HepG2 (cell line): ENCODE measurements around the gene TEF. TPM values are rescaled to one million over a fixed set of nuclear protein-coding genes. Genes with fewer than 3 reads are reported as not detected.

Source experiments
- ATAC-seq: fragments of 200-7000 bp; cut with Tn5 transposase; 3 replicates; pipeline ENCODE4 v1.9.1; 2020; ENCODE audit warnings: mild to moderate bottlenecking, moderate library complexity
- BruUV-seq: library from RNA; stranded (reverse); fragments of 400-500 nt; replicated peaks from 2 replicates; lab custom pipeline; 2021; lab: Mats Ljungman, UMichigan
- CTCF ChIA-PET: fragments of 300-600 bp; formaldehyde crosslinking; extraction: SDS; loops from one replicate; lab custom pipeline; 2021; ENCODE audit warnings: low total read pairs, inconsistent platforms, low intra/inter-chr PET ratio; lab: Yijun Ruan, JAX
- POLR2A ChIA-PET: fragments of 350-600 bp; sonication (Branson Sonifier 250); formaldehyde crosslinking; loops from one replicate; lab custom pipeline; 2020; ENCODE audit warnings: antibody characterized with exemption, inconsistent platforms; lab: Yijun Ruan, JAX
- DNase-seq: peaks from one replicate; pipeline ENCODE4 v3.0.0-alpha.2; 2015; ENCODE audit warnings: low spot score
- FAIRE-seq: peaks from 3 replicates; lab custom pipeline; 2011; peaks lifted over from hg19 to GRCh38; lab: Jason Lieb, UNC
- H2AFZ ChIP-seq: one replicate; pipeline ENCODE4 v1.6.1; 2011; ENCODE audit warnings: low read length, inconsistent platforms
- H3K27ac ChIP-seq: fragments of 300-600 bp; 3 replicates; pipeline ENCODE4 v1.8.0; 2011; ENCODE audit warnings: mixed run types, mild to moderate bottlenecking, mixed read lengths, low read length, inconsistent platforms; ENCODE audit not compliant: insufficient read depth; ENCODE audit errors: extremely low read length
- H3K27me3 ChIP-seq, 2 experiments: fragments of 200-600 bp in 1 of 2; 2 replicates in 1 of 2; 3 replicates in 1 of 2; pipeline versions ENCODE4 v1.6.0 to v1.8.0; 2011; ENCODE audit warnings: low read length in 2 of 2, mild to moderate bottlenecking in 2 of 2, moderate library complexity in 2 of 2, inconsistent platforms in 1 of 2; ENCODE audit not compliant: insufficient read depth in 2 of 2, control insufficient read depth in 1 of 2
- H3K36me3 ChIP-seq, 2 experiments: fragments of 200-600 bp in 1 of 2; replicated peaks in 1 of 2; 2 replicates in 1 of 2; 3 replicates in 1 of 2; pipeline versions ENCODE4 v1.5.1 to v1.8.0; 2011; ENCODE audit warnings: low read length in 2 of 2, inconsistent platforms in 1 of 2; ENCODE audit not compliant: insufficient read depth in 2 of 2, control insufficient read depth in 1 of 2
- H3K4me1 ChIP-seq: 2 replicates; pipeline ENCODE4 v1.5.1; 2012; ENCODE audit warnings: low read length, inconsistent platforms; ENCODE audit not compliant: insufficient read depth
- H3K4me2 ChIP-seq: 2 replicates; pipeline ENCODE4 v1.6.0; 2011; ENCODE audit warnings: low read depth, low read length, inconsistent platforms
- H3K4me3 ChIP-seq, 3 experiments: fragments of 200-600 bp in 1 of 3; sonication (generic), shearing (Covaris generic) in 1 of 3; replicated peaks in 1 of 3; 2 replicates each; pipeline ENCODE4 v1.5.1; 2011 to 2016; ENCODE audit warnings: low read length in 3 of 3, inconsistent platforms in 2 of 3, low read depth in 2 of 3, mild to moderate bottlenecking in 2 of 3, control low read depth in 1 of 3, mixed read lengths in 1 of 3; ENCODE audit not compliant: insufficient read depth in 1 of 3
- H3K79me2 ChIP-seq: one replicate; pipeline ENCODE4 v1.6.1; 2011; ENCODE audit warnings: low read length, inconsistent platforms; ENCODE audit not compliant: insufficient read depth
- H3K9ac ChIP-seq: 2 replicates; pipeline ENCODE4 v1.6.0; 2011; ENCODE audit warnings: mild to moderate bottlenecking, low read depth, low read length, inconsistent platforms; ENCODE audit not compliant: insufficient read depth
- H3K9me3 ChIP-seq: 2 replicates; pipeline ENCODE4 v1.5.1; 2012; ENCODE audit warnings: mild to moderate bottlenecking, low read length
- H4K20me1 ChIP-seq: 2 replicates; pipeline ENCODE4 v1.6.0; 2011; ENCODE audit warnings: inconsistent platforms, mild to moderate bottlenecking, low read length, moderate library complexity; ENCODE audit not compliant: insufficient read depth
- PLRG1 ChIP-seq: fragments of 450-650 bp; conservative IDR thresholded peaks from 2 replicates; pipeline ENCODE4 v1.6.1; 2016
- SIX1 ChIP-seq: sonication (generic); formaldehyde crosslinking; IDR thresholded peaks from 2 replicates; pipeline ENCODE4 v1.4.0; 2020; ENCODE audit warnings: missing genetic modification reagents, borderline replicate concordance
- SP4 ChIP-seq: sonication (generic); formaldehyde crosslinking; IDR thresholded peaks from 2 replicates; pipeline ENCODE4 v1.8.1; 2023; ENCODE audit warnings: mild to moderate bottlenecking, missing genetic modification reagents
- TBL1XR1 ChIP-seq: fragments of 150-350 bp; IDR thresholded peaks from 2 replicates; pipeline ENCODE4 v1.6.1; 2014; ENCODE audit warnings: borderline replicate concordance, low read length; ENCODE audit not compliant: partially characterized antibody
- ZKSCAN5 ChIP-seq: sonication (generic); formaldehyde crosslinking; IDR thresholded peaks from 2 replicates; pipeline ENCODE4 v1.5.1; 2020; ENCODE audit warnings: mild to moderate bottlenecking, missing genetic modification reagents
- ZNF749 ChIP-seq: sonication (generic); formaldehyde crosslinking; IDR thresholded peaks from 2 replicates; pipeline ENCODE4 v1.8.0; 2022; ENCODE audit warnings: mild to moderate bottlenecking, missing genetic modification reagents, moderate library complexity, borderline replicate concordance
- WGBS: methylation state at CpG from one replicate; pipeline ENCODE4 v1.1.6; 2017; ENCODE audit warnings: low lambda C conversion rate; 5-methylcytosine and 5-hydroxymethylcytosine counted together
- in situ Hi-C: cut with HindIII; loops from 2 replicates; pipeline ENCODE4 v1.10.0; 2017; ENCODE audit warnings: low pct_unique_long_range_greater_than_20kb; ENCODE audit not compliant: extremely low pct_ligation_motif_present
- intact Hi-C: fragments of 100-400 bp; cut with micrococcal nuclease; formaldehyde crosslinking; loops from one replicate; pipeline ENCODE4 v1.10.0; 2022; ENCODE audit not compliant: unreplicated experiment
- polyA plus RNA-seq, 8 experiments: library from polyadenylated mRNA; depleted of rRNA in 3 of 8; stranded (reverse) in 7 of 8; unstranded in 1 of 8; fragments of >200 nt; fragmentation: Illumina TruSeq in 4 of 8; extraction: Trizol in 4 of 8; gene quantifications; 2 replicates each; pipeline versions ENCODE4 v1.2.1 to v1.2.3, GENCODE V29; 2011 to 2016; ENCODE audit warnings: low read depth in 4 of 8, missing spikeins in 1 of 8, mixed read lengths in 1 of 8; ENCODE audit not compliant: insufficient read depth in 1 of 8
- total RNA-seq, 5 experiments: library from RNA; depleted of rRNA; stranded (reverse); fragments of >200 nt; fragmentation: Illumina TruSeq; extraction: Trizol; gene quantifications; 2 replicates each; pipeline ENCODE4 v1.2.3, GENCODE V29; 2016; ENCODE audit warnings: low read depth in 1 of 5

TEF gene
- total and polyA plus RNA-seq, 2 of the 13 experiments (the other 11 are each of a cell fraction or from before 2014, with no cell fraction given) = 7.6 to 11.2 TPM

- H3K27ac ChIP-seq = peak overlapping the region; percentile 92
- TF ChIP-seq ZKSCAN5 (CRISPR knock-in tag) (no peak), TBL1XR1 (no peak), ZNF749 (CRISPR knock-in tag) (no peak), PLRG1 (no peak), SIX1 (CRISPR knock-in tag) (no peak), SP4 (CRISPR knock-in tag) (no peak)
- in situ Hi-C loops = no loop called here
- ATAC-seq = no peak
- H3K27me3 ChIP-seq = no peaks in the 10 kb centered on the region
- POLR2A ChIA-PET = interaction anchor here (1.4 to 4.8 kb wide), 5 partner anchors 13 to 71 kb away, joined by 3 to 60 read pairs (median 4); partner anchors contain the start of genes ACO2, TEF and TOB2
- 50% methylated on average over 8 of the region's 8 CpGs for WGBS
- peaks cover 78% of the 10 kb centered on the region for H3K4me1 ChIP-seq
- H3K4me2 ChIP-seq = peak overlapping the region; percentile 92
- H3K9me3 ChIP-seq = no peaks in the 10 kb centered on the region
- H3K79me2 ChIP-seq = no peaks in the 10 kb centered on the region
- no peaks in the 10 kb centered on the region for H4K20me1 ChIP-seq
- peak overlapping the region; percentile 64; the same call in 1 of the 2 replicates for H3K9ac ChIP-seq
- no peak for FAIRE-seq
- no TSS peak for BruUV-seq
- peak overlapping the region; percentile 21 to 67 (median 41); a peak in 5 of 6 replicates for H3K4me3 ChIP-seq
- H3K36me3 ChIP-seq = peaks cover 2 to 12% of the 10 kb centered on the region in 2 experiments; a peak in 2 of 5 replicates
- CTCF ChIA-PET = no interaction called here
- H2AFZ ChIP-seq = no peak overlapping the region
- DNase-seq = no peak
- intact Hi-C loops = no loop called here
These were observed 17.2 kb downstream of the TEF start for GRCh38 chr22:41398921-41399320.
